GM12878 (cell line): ENCODE data around the gene CDH2. TPM values are rescaled to one million over a fixed set of nuclear protein-coding genes. Genes with fewer than 3 reads are reported as not detected.

Experiments
- ATAC-seq: fragments of 200-7000 bp; cut with Tn5 transposase; 3 replicates; pipeline ENCODE4 v1.9.1; 2020; ENCODE audit warnings: mild to moderate bottlenecking, moderate library complexity
- BruUV-seq: library from RNA; stranded (reverse); fragments of 400-500 nt; replicated peaks from 2 replicates; lab custom pipeline; 2021; lab: Mats Ljungman, UMichigan
- CTCF ChIA-PET: fragments of 300-600 bp; sonication (Branson Sonifier 250); formaldehyde crosslinking; extraction: SDS; loops from one replicate; lab custom pipeline; 2021; ENCODE audit warnings: inconsistent platforms; lab: Yijun Ruan, JAX
- POLR2A ChIA-PET: fragments of 350-600 bp; formaldehyde crosslinking; extraction: SDS; loops from one replicate; lab custom pipeline; 2021; ENCODE audit warnings: inconsistent platforms; lab: Charles Lee
- RAD21 ChIA-PET: fragments of 300-600 bp; sonication (Branson Sonifier 250); formaldehyde crosslinking; loops from one replicate; lab custom pipeline; 2023; ENCODE audit warnings: antibody characterized with exemption; ENCODE audit not compliant: unreplicated experiment; lab: Charles Lee
- SMC1A ChIA-PET: fragments of 300-600 bp; sonication (Branson Sonifier 250); formaldehyde crosslinking; loops from one replicate; lab custom pipeline; 2023; ENCODE audit not compliant: unreplicated experiment, uncharacterized antibody; lab: Charles Lee
- DNase-seq: peaks from one replicate; pipeline ENCODE4 v3.0.0-alpha.2; 2011; ENCODE audit warnings: low read depth, low spot score
- FAIRE-seq: peaks from 3 replicates; lab custom pipeline; 2011; peaks lifted over from hg19 to GRCh38; lab: Jason Lieb, UNC
- H2AFZ ChIP-seq: 2 replicates; pipeline ENCODE4 v1.6.0; 2011; ENCODE audit warnings: low read depth, low read length, control low read depth; ENCODE audit not compliant: control insufficient read depth
- H3K27ac ChIP-seq: 2 replicates; pipeline ENCODE4 v1.5.1; 2011; ENCODE audit warnings: control low read depth; ENCODE audit not compliant: control insufficient read depth, insufficient read depth
- H3K27me3 ChIP-seq, 2 experiments: replicated peaks in 1 of 2; 2 replicates each; pipeline versions ENCODE4 v1.6.0 to v1.6.1; 2011; ENCODE audit warnings: low read length in 1 of 2; ENCODE audit not compliant: control insufficient read depth in 2 of 2, insufficient read depth in 2 of 2
- H3K36me3 ChIP-seq, 2 experiments: 2 replicates each; pipeline ENCODE4 v1.5.1; 2011; ENCODE audit warnings: low read length in 1 of 2; ENCODE audit not compliant: control insufficient read depth in 2 of 2, insufficient read depth in 2 of 2
- H3K4me1 ChIP-seq: 2 replicates; pipeline ENCODE4 v1.6.1; 2011; ENCODE audit warnings: mild to moderate bottlenecking, low read length, moderate library complexity, mixed read lengths; ENCODE audit not compliant: control insufficient read depth, insufficient read depth
- H3K4me2 ChIP-seq: 2 replicates; pipeline ENCODE4 v1.6.0; 2011; ENCODE audit warnings: control low read depth; ENCODE audit not compliant: control insufficient read depth, insufficient read depth
- H3K4me3 ChIP-seq: fragments of 200-600 bp; sonication (generic); 2 replicates; pipeline ENCODE4 v1.5.1; 2016
- H3K79me2 ChIP-seq: 2 replicates; pipeline ENCODE4 v1.6.0; 2011; ENCODE audit warnings: low read length; ENCODE audit not compliant: control insufficient read depth, insufficient read depth
- H3K9ac ChIP-seq: 2 replicates; pipeline ENCODE4 v1.8.0; 2011; ENCODE audit warnings: low read length, control low read depth, mixed read lengths; ENCODE audit not compliant: control insufficient read depth, insufficient read depth
- H3K9me3 ChIP-seq: replicated peaks from 3 replicates; pipeline ENCODE4 v1.5.1; 2011; ENCODE audit warnings: mild to moderate bottlenecking, low read length; ENCODE audit not compliant: control insufficient read depth, insufficient read depth
- H4K20me1 ChIP-seq: 2 replicates; pipeline ENCODE4 v1.6.0; 2011; ENCODE audit not compliant: control insufficient read depth, insufficient read depth
- ASH2L ChIP-seq: fragments of 300-600, 200-600 bp; sonication (generic); IDR thresholded peaks from 2 replicates; pipeline ENCODE4 v1.6.1; 2017; ENCODE audit warnings: low read depth, mild to moderate bottlenecking, borderline replicate concordance
- BHLHE40 ChIP-seq, 2 experiments: fragments of 450-650 bp in 1 of 2; IDR thresholded peaks; 2 replicates each; pipeline ENCODE4 v1.6.1; 2011 to 2017; ENCODE audit warnings: low read depth in 2 of 2, borderline replicate concordance in 1 of 2, improper control_type of control experiment in 1 of 2, low read length in 1 of 2, mild to moderate bottlenecking in 1 of 2
- CHD1 ChIP-seq: IDR thresholded peaks from 2 replicates; pipeline ENCODE4 v1.6.1; 2012; ENCODE audit warnings: low read depth, low read length, improper control_type of control experiment
- POLR2A ChIP-seq: IDR thresholded peaks from 2 replicates; pipeline ENCODE4 v1.6.1; 2011; ENCODE audit warnings: low read depth, mild to moderate bottlenecking, low read length
- RAD21 ChIP-seq: IDR thresholded peaks from 2 replicates; pipeline ENCODE4 v1.6.1; 2011; ENCODE audit warnings: mild to moderate bottlenecking, low read depth, low read length, moderate library complexity; ENCODE audit not compliant: insufficient read depth
- RELA ChIP-seq: fragments of 450-650 bp; IDR thresholded peaks from 2 replicates; pipeline ENCODE4 v1.8.0; 2014; ENCODE audit warnings: borderline replicate concordance; ENCODE audit not compliant: partially characterized antibody
- SUZ12 ChIP-seq: fragments of 200-600 bp; sonication (generic); IDR thresholded peaks from one replicate; pipeline ENCODE4 v1.6.1; 2018; ENCODE audit warnings: antibody characterized with exemption, mild to moderate bottlenecking; ENCODE audit not compliant: unreplicated experiment
- ZNF207 ChIP-seq: fragments of 450-650 bp; IDR thresholded peaks from 2 replicates; pipeline ENCODE4 v1.6.1; 2014; ENCODE audit warnings: antibody characterized with exemption, mild to moderate bottlenecking, borderline replicate concordance
- ZNF24 ChIP-seq: fragments of 450-650 bp; IDR thresholded peaks from 2 replicates; pipeline ENCODE4 v1.6.1; 2017; ENCODE audit warnings: antibody characterized with exemption, mild to moderate bottlenecking
- ZNF274 ChIP-seq: IDR thresholded peaks from one replicate; pipeline ENCODE4 v1.8.0; 2011; ENCODE audit not compliant: insufficient read length, insufficient read depth
- ZNF622 ChIP-seq: fragments of 450-650 bp; IDR thresholded peaks from 2 replicates; pipeline ENCODE4 v1.6.1; 2017; ENCODE audit warnings: mild to moderate bottlenecking, inconsistent platforms
- whole genome bisulfite sequencing: methylation state at CpG from one replicate; pipeline ENCODE4 v1.1.6; 2016; ENCODE audit warnings: low lambda C conversion rate; ENCODE audit not compliant: insufficient replicate concordance, insufficient coverage; ENCODE audit errors: missing lambda C conversion rate; 5-methylcytosine and 5-hydroxymethylcytosine counted together
- in situ Hi-C: fragments of 300-500 bp; cut with MboI; formaldehyde crosslinking; loops from 9 replicates; pipeline ENCODE4 v1.14.3; 2018; ENCODE audit warnings: mixed read lengths
- intact Hi-C: fragments of 100-400 bp; cut with micrococcal nuclease; formaldehyde crosslinking; loops from one replicate; pipeline ENCODE4 v1.14.2; 2022; ENCODE audit not compliant: unreplicated experiment
- polyA plus RNA-seq, 11 experiments: library from polyadenylated mRNA; depleted of rRNA in 4 of 11; unstranded in 6 of 11; stranded (reverse) in 5 of 11; fragments of >200 nt; fragmentation: Nextera tagmentation in 4 of 11; fragmentation: Illumina TruSeq in 1 of 11; extraction: Ambion mirVana in 4 of 11; extraction: Trizol in 1 of 11; gene quantifications; 1 replicate in 1 of 11; 2 replicates in 10 of 11; pipeline versions ENCODE4 v1.2.1 to v1.2.3, GENCODE V29; 2011 to 2016; ENCODE audit warnings: inconsistent platforms in 2 of 11, missing spikeins in 2 of 11, low read depth in 1 of 11
- total RNA-seq, 4 experiments: library from RNA; depleted of rRNA in 3 of 4; stranded (reverse); fragments of >200 nt in 3 of 4; fragmentation: Illumina TruSeq in 1 of 4; extraction: Trizol in 1 of 4; gene quantifications; 2 replicates each; pipeline versions ENCODE4 v1.2.1 to v1.2.3, GENCODE V29; 2013 to 2021
- TF ChIP-seq, protein P1 (sequence below): fragments of 450-650 bp; IDR thresholded peaks from 2 replicates; pipeline ENCODE4 v1.6.1; 2017; ENCODE audit warnings: mild to moderate bottlenecking, moderate library complexity
- TF ChIP-seq, protein P2 (sequence below): fragments of 450-650 bp; IDR thresholded peaks from 2 replicates; pipeline ENCODE4 v1.6.1; 2017; ENCODE audit warnings: borderline replicate concordance

The CDH2 gene
- total and polyA plus RNA-seq, 10 of the 15 experiments (the other 5 are each of a cell fraction or from before 2014, with no cell fraction given) = 0.01 to 0.25 (median 0.06) TPM; not detected in 4

DNA sequence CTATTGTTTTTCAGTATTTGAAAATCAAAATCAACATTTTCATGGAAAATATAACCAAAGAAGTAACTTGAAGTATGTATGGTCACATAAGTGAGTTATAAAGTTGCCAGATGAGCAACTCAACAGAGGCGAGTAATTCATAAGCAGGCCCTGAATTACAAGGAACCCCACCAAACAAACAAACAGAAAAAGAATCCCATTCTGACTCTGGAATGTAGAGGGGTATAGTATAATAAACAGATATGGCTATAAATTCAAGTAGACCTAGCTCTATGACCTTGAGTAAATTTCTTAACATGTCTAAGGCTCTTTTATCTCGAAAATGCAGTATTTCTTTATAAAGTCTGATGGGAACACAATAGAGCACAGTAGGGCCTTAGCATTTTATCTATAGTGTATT lies 4.7 kb upstream of the CDH2 start:
- ChIA-PET SMC1A (no interaction called here), CTCF (no interaction called here), RAD21 (no interaction called here), POLR2A (no interaction called here)
- Histone ChIP-seq H3K9ac (no peak overlapping the region), H3K9me3 (no peaks in the 10 kb centered on the region; the same call in 2 of the 3 replicates), H3K4me3 (no peak overlapping the region), H3K27me3 (no peaks in the 10 kb centered on the region; a peak in 1 of 4 replicates), H3K4me1 (no peaks in the 10 kb centered on the region), H2AFZ (no peak overlapping the region), H3K79me2 (no peaks in the 10 kb centered on the region), H4K20me1 (no peaks in the 10 kb centered on the region), H3K36me3 (no peaks in the 10 kb centered on the region), H3K4me2 (no peak overlapping the region), H3K27ac (no peak overlapping the region)
- BruUV-seq = no TSS peak
- FAIRE-seq (no peak), DNase-seq (no peak), ATAC-seq (no peak)
- intact Hi-C loops (loop anchor here (10.0 kb wide), 1 partner anchor 427 kb away; no protein-coding TSS in a partner anchor), in situ Hi-C loops (loop anchor here (10.0 kb wide), 1 partner anchor 577 kb away; no protein-coding TSS in a partner anchor)
- no peak for TF ChIP-seq RAD21
- TF ChIP-seq ZNF207 = no peak
- TF ChIP-seq ASH2L = no peak
- 0% methylated on average over 2 of the region's 2 CpGs for WGBS

DNA sequence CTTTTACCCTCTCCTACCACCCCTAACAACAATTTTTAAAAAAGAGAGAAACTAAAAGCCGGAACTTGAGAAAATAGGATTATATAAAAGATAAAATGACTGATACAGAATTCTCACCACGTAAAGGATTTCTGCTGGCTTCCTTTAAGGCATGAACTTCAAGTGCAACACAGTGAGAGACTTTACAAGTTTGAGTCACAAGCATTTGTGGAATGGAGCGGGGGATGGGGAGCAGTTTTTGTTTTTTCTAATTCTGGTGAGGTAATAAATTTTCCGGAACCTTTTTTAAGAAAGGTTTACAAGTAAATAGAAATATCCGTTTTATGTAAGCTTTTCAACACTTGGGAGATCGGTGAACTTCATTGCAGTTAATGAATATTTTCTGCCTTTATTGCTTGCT lies 1.8 kb upstream of the CDH2 start:
- Histone ChIP-seq H3K36me3 (no peaks in the 10 kb centered on the region), H4K20me1 (no peaks in the 10 kb centered on the region), H3K27ac (no peak overlapping the region), H3K79me2 (no peaks in the 10 kb centered on the region), H3K4me1 (no peaks in the 10 kb centered on the region), H3K27me3 (peaks cover 0 to 2% of the 10 kb centered on the region in 2 experiments; a peak in 2 of 4 replicates), H3K4me2 (no peak overlapping the region), H3K9ac (no peak overlapping the region), H2AFZ (no peak overlapping the region), H3K4me3 (no peak overlapping the region), H3K9me3 (peaks cover 3% of the 10 kb centered on the region; the same call in 2 of the 3 replicates)
- ChIA-PET CTCF (interaction anchor here (0.8 to 1.3 kb wide), 2 partner anchors 9 to 11 kb away, joined by 4 to 5 read pairs; no protein-coding TSS in a partner anchor), RAD21 (no interaction called here), POLR2A (no interaction called here), SMC1A (interaction anchor here (1.8 kb wide), 1 partner anchor 8 kb away, joined by 7 read pairs; no protein-coding TSS in a partner anchor)
- no peak for ATAC-seq
- intact Hi-C loops = no loop called here
- FAIRE-seq = no peak
- no peak for DNase-seq
- no TSS peak for BruUV-seq
- in situ Hi-C loops = no loop called here
- 65% methylated on average over 6 of the region's 6 CpGs for WGBS
- TF ChIP-seq CHD1 (no peak), ZNF274 (no peak), BHLHE40 (IDR thresholded peaks at IDR 0.05; ENCODE audit: borderline replicate concordance in 1 of 2, low read depth in 2 of 2, low read length in 1 of 2) (no peak), ZNF24 (no peak), RELA (no peak), POLR2A (no peak), SUZ12 (no peak), ZNF622 (no peak)
- TF ChIP-seq, protein P1, sequence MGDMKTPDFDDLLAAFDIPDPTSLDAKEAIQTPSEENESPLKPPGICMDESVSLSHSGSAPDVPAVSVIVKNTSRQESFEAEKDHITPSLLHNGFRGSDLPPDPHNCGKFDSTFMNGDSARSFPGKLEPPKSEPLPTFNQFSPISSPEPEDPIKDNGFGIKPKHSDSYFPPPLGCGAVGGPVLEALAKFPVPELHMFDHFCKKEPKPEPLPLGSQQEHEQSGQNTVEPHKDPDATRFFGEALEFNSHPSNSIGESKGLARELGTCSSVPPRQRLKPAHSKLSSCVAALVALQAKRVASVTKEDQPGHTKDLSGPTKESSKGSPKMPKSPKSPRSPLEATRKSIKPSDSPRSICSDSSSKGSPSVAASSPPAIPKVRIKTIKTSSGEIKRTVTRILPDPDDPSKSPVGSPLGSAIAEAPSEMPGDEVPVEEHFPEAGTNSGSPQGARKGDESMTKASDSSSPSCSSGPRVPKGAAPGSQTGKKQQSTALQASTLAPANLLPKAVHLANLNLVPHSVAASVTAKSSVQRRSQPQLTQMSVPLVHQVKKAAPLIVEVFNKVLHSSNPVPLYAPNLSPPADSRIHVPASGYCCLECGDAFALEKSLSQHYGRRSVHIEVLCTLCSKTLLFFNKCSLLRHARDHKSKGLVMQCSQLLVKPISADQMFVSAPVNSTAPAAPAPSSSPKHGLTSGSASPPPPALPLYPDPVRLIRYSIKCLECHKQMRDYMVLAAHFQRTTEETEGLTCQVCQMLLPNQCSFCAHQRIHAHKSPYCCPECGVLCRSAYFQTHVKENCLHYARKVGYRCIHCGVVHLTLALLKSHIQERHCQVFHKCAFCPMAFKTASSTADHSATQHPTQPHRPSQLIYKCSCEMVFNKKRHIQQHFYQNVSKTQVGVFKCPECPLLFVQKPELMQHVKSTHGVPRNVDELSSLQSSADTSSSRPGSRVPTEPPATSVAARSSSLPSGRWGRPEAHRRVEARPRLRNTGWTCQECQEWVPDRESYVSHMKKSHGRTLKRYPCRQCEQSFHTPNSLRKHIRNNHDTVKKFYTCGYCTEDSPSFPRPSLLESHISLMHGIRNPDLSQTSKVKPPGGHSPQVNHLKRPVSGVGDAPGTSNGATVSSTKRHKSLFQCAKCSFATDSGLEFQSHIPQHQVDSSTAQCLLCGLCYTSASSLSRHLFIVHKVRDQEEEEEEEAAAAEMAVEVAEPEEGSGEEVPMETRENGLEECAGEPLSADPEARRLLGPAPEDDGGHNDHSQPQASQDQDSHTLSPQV = no peak
- TF ChIP-seq, protein P2, sequence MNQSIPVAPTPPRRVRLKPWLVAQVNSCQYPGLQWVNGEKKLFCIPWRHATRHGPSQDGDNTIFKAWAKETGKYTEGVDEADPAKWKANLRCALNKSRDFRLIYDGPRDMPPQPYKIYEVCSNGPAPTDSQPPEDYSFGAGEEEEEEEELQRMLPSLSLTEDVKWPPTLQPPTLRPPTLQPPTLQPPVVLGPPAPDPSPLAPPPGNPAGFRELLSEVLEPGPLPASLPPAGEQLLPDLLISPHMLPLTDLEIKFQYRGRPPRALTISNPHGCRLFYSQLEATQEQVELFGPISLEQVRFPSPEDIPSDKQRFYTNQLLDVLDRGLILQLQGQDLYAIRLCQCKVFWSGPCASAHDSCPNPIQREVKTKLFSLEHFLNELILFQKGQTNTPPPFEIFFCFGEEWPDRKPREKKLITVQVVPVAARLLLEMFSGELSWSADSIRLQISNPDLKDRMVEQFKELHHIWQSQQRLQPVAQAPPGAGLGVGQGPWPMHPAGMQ = no peak
